Osteocyte (in vitro differentiated cells): ENCODE data around the gene SCRT2. TPM values are rescaled to one million over a fixed set of nuclear protein-coding genes. Genes with fewer than 3 reads are reported as not detected.

ENCODE experiments used
- DNase-seq: peaks from one replicate; pipeline ENCODE4 v3.0.0; 2021; ENCODE audit warnings: mixed read lengths; ENCODE audit not compliant: unreplicated experiment; ENCODE audit errors: extremely low spot score
- H3K27ac Mint-ChIP-seq: one replicate; pipeline ENCODE4 v1.8.0; 2021; ENCODE audit warnings: mild to moderate bottlenecking, mixed read lengths; ENCODE audit not compliant: unreplicated experiment
- H3K27me3 Mint-ChIP-seq: one replicate; pipeline ENCODE4 v1.8.0; 2021; ENCODE audit warnings: mixed read lengths; ENCODE audit not compliant: unreplicated experiment
- H3K36me3 Mint-ChIP-seq: one replicate; pipeline ENCODE4 v1.8.0; 2021; ENCODE audit warnings: mixed read lengths; ENCODE audit not compliant: unreplicated experiment
- H3K4me1 Mint-ChIP-seq: one replicate; pipeline ENCODE4 v1.8.0; 2021; ENCODE audit warnings: mixed read lengths; ENCODE audit not compliant: unreplicated experiment
- H3K4me3 Mint-ChIP-seq: one replicate; pipeline ENCODE4 v1.8.0; 2021; ENCODE audit warnings: mild to moderate bottlenecking, moderate library complexity, mixed read lengths; ENCODE audit not compliant: unreplicated experiment
- H3K9me3 Mint-ChIP-seq: one replicate; pipeline ENCODE4 v1.8.0; 2021; ENCODE audit warnings: mixed read lengths; ENCODE audit not compliant: unreplicated experiment
- CTCF ChIP-seq: fragments of 200-600 bp; sonication (generic); IDR thresholded peaks from 2 replicates; pipeline ENCODE4 v1.5.0; 2021; ENCODE audit warnings: antibody characterized with exemption, mild to moderate bottlenecking, moderate library complexity
- total RNA-seq: library from RNA; stranded (reverse); gene quantifications from 2 replicates; pipeline ENCODE4 v1.2.1, GENCODE V29; 2021

SCRT2 gene
- total RNA-seq, 1 donor from 2014 or later = not detected

GRCh38 chr20:701401-702129 lies 26.0 kb upstream of the SCRT2 start:
- no peaks in the 10 kb centered on the region for H3K4me1 Mint-ChIP-seq
- no peak for DNase-seq
- H3K36me3 Mint-ChIP-seq = no peaks in the 10 kb centered on the region
- no peak for TF ChIP-seq CTCF
- no peaks in the 10 kb centered on the region for H3K9me3 Mint-ChIP-seq
- no peak overlapping the region for H3K4me3 Mint-ChIP-seq
- H3K27me3 Mint-ChIP-seq = peaks cover 12% of the 10 kb centered on the region
- H3K27ac Mint-ChIP-seq = no peak overlapping the region

- no peak overlapping the region for H3K4me3 Mint-ChIP-seq
These were observed 24.3 kb upstream of the SCRT2 start for GRCh38 chr20:699811-700338.

GRCh38 chr20:699342-699741 lies 23.7 kb upstream of the SCRT2 start:
- H3K4me3 Mint-ChIP-seq = no peak overlapping the region
- no peak for DNase-seq
- H3K27me3 Mint-ChIP-seq = peaks cover 12% of the 10 kb centered on the region
- no peaks in the 10 kb centered on the region for H3K9me3 Mint-ChIP-seq
- TF ChIP-seq CTCF = no peak
- H3K27ac Mint-ChIP-seq = no peak overlapping the region
- no peaks in the 10 kb centered on the region for H3K36me3 Mint-ChIP-seq
- H3K4me1 Mint-ChIP-seq = no peaks in the 10 kb centered on the region

More at GRCh38 chr20:699811-700338, 24.3 kb upstream of the SCRT2 start:
- no peak for TF ChIP-seq CTCF
- Mint-ChIP-seq H3K4me1 (no peaks in the 10 kb centered on the region), H3K27ac (no peak overlapping the region), H3K9me3 (no peaks in the 10 kb centered on the region), H3K27me3 (peaks cover 12% of the 10 kb centered on the region), H3K36me3 (no peaks in the 10 kb centered on the region)
- no peak for DNase-seq

GRCh38 chr20:698276-698675 lies 22.7 kb upstream of the SCRT2 start:
- Mint-ChIP-seq H3K4me3 (no peak overlapping the region), H3K27me3 (peaks cover 14% of the 10 kb centered on the region), H3K27ac (no peak overlapping the region), H3K9me3 (no peaks in the 10 kb centered on the region), H3K36me3 (no peaks in the 10 kb centered on the region), H3K4me1 (no peaks in the 10 kb centered on the region)
- no peak for TF ChIP-seq CTCF
- DNase-seq = no peak

GRCh38 chr20:697826-698225 lies 22.2 kb upstream of the SCRT2 start:
- no peak for DNase-seq
- no peaks in the 10 kb centered on the region for H3K9me3 Mint-ChIP-seq
- no peak overlapping the region for H3K4me3 Mint-ChIP-seq
- no peak overlapping the region for H3K27ac Mint-ChIP-seq
- no peaks in the 10 kb centered on the region for H3K4me1 Mint-ChIP-seq
- TF ChIP-seq CTCF = no peak
- H3K27me3 Mint-ChIP-seq = peaks cover 15% of the 10 kb centered on the region
- H3K36me3 Mint-ChIP-seq = no peaks in the 10 kb centered on the region
